AG09309 (cell line): ENCODE data around the gene INO80E.

Experiments used
- DNase-seq: peaks from one replicate; pipeline ENCODE4 v3.0.0-alpha.2; 2010; ENCODE audit warnings: low read depth
- H3K4me3 ChIP-seq: 2 replicates; pipeline ENCODE4 v1.5.1; 2011; ENCODE audit warnings: mild to moderate bottlenecking, low read depth, low read length, moderate library complexity; ENCODE audit not compliant: control insufficient read depth
- CTCF ChIP-seq: IDR thresholded peaks from 2 replicates; pipeline ENCODE4 v1.5.1; 2011; ENCODE audit warnings: mild to moderate bottlenecking, low read depth, low read length, inconsistent platforms; ENCODE audit not compliant: insufficient read depth, control insufficient read depth; ENCODE audit errors: missing control alignments

Gene INO80E

DNA sequence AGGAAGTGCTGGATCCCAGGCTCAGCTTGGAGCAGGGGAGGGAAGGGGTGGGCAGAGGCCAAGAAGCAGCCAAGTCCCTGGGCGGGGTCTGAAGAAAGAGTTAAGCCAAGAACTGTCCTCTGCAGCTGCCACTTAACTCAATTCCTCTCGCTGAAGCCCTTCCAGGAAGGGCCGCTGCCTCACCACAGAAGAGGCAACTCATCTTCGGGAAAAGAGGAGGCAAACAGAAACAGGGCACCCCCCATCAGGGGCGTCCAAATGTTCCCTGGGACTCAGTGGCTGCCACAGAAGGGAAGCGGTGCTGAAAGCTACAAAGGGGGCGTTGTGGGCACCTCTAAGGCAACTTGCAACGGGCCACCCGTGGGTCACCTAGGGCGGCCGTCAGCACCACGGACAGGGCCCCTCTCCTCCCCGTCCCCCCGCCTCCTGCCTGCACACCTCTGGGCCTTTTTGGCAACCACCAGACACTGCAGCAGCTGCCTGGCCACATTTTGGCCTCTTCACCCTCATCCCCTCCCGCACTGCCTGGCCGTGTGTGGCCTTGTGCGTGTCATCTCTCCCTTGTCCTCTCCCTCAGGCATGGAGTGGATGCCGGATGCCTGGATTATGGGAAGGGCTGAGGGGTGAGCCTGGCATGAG is 32.5 kb downstream of the INO80E start:
- H3K4me3 ChIP-seq = no peak overlapping the region
- DNase-seq = no peak
- no peak for TF ChIP-seq CTCF

GRCh38 chr16:30030011-30030685 is 34.1 kb downstream of the INO80E start:
- H3K4me3 ChIP-seq = no peak overlapping the region
- TF ChIP-seq CTCF = no peak

DNA sequence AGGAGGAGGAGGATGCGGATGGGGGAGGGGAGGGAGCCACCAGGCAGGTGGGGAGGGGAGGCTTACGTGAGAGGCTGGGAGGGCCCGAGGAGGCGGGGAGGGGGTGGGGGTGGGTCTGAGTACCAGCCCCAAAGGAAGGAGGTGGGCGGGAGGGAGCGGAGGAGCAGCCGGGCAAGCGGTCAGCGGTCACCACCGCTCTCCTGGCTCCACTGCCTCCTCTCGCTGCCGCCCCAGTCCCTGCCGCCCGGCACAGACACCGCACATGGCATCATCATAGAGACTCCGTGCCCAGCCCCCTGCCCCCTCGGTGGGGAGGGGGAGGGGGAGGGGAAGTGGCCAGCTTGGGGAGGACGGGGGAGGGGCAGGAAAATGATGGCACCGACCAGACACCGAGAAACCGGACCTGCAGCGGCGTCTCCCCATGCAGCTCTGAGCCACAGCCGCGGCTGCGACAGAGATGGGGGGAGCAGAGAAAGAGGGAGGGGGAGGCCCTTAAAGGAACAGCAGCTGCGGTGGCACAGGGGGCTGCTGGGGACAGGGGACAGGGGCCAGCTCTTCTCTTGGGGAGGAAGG is 34.9 kb downstream of the INO80E start, which contains the start of gene TLCD3B:
Gene TLCD3B, minus strand, starts transcription at position 431 of the 573 bp plus-strand sequence. CDS start 744 bp downstream, outside the sequence.
- no peak for TF ChIP-seq CTCF
- no peak for DNase-seq
- H3K4me3 ChIP-seq = no peak within 1 kb of the TSS

More at GRCh38 chr16:30030011-30030685, 34.1 kb downstream of the INO80E start:
- no peak for DNase-seq

- H3K4me3 ChIP-seq = no peak overlapping the region
- no peak for TF ChIP-seq CTCF
- DNase-seq = no peak
Measured at GRCh38 chr16:30031477-30031918, 35.5 kb downstream of the INO80E start.

DNA sequence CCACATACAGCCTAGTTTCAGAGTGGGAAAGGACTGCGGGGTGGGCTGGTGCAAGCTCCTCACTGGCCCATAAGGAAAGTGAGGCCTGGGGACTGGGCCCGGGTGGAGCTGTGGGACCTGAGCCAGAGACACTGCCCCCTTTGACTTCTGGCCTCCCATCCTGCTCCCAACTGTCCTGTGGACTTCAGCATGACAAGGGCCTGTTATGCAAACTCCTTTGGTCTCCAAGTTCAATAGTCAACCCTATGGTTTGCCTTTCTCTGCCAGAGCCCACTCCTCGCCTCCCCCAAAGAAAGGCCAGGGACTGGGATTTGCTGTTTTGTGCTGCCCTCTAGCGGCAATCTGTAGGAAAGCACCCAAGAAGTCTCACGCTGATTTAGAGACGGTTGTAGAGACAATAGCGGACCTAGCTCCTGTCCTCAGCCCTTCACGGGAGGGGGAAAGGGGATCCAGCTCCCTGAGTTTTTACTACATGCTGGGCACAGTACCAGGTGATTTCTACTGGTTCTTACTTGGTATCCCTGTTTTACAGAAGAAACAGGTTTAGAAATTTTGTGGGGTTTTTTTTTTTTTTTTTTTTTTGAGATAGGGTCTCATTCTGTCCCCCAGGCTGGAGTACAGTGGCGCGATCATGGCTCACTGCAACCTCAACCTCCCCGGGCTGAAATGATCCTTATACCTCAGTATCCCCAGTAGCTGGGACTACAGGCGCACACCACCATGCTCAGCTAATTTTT is 36.2 kb downstream of the INO80E start:
- H3K4me3 ChIP-seq = no peak overlapping the region
- peak; percentile 24 for DNase-seq

More for the DNA sequence above, 36.2 kb downstream of the INO80E start:
- peak; percentile 80 for TF ChIP-seq CTCF
